ENCODE measurements around the gene NSMF.
A peak's percentile ranks its signal among the peaks of the same experiment; 100 is the strongest.

Gene NSMF

DNA sequence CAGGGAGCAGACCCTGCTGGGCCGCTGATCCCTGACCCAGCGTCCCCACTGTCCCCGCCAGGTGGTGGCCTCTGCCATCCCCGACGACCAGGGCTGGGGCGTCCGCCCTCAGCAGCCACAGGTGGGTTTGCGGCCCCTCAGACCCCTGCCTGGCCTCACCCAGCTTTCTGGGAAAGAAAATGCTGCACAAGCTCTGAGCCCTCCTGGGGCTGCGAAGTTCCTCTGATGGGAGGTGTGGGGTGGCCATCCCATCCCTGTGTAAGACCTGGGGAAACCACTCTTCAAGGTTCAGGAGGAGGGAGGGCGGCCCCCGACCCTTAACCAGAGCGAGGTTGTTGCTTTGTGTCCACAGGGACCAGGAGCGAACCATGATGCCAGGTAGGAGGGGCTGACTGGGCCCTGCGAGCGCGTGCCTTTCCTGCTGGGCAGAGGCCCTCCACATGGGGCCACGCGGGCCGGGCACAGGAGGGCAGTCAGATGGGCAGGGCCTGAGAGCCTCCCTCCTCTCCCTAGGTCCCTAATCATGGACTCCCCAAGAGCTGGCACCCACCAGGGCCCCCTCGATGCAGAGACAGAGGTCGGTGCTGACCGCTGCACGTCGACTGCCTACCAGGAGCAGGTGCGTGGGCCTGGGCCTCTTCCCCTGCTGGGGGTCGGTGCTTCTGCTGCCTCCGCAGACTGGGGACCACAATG, 28.3 kb downstream of the NSMF start:
- DNase-seq (ENCODE audit: low spot score) = no peak

DNA sequence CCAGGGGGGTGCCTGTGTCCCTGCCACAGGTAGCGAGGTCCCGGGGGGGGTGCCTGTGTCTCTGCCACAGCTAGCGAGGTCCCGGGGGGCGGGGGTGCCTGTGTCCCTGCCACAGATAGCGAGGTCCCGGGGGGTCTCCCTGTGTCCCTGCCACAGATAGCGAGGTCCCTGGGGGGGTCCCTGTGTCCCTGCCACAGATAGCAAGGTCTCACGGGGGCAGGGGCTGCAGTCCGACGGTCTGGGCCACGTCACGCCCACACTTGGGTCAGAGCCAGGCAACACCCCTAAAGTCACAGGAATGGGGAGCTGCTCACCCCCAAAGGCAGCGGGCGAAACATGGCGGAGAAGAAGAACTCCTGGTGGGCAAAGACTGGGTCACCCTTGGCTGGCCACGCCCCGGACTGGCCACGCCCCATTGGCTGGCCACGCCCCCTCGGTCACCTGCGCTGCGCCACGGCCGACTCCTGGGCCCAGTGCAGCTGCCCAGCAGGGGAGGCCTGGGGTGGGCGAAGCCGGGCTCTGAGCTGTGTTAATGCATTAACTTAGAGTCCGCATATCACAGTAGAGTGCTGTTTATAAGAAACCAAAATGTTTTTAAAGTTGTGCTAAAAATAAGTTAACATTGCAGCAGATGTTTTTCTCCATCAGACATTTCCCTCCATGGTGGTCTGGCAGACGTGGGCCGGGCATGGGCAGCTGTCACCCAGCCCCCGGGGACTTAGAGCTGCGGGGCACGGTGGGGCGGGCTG, 29.0 kb downstream of the NSMF start:
- DNase-seq (ENCODE audit: low spot score) = no peak

GRCh38 chr9:137429546-137429890, 29.6 kb downstream of the NSMF start:
- no peak for DNase-seq (ENCODE audit: low spot score)

DNA sequence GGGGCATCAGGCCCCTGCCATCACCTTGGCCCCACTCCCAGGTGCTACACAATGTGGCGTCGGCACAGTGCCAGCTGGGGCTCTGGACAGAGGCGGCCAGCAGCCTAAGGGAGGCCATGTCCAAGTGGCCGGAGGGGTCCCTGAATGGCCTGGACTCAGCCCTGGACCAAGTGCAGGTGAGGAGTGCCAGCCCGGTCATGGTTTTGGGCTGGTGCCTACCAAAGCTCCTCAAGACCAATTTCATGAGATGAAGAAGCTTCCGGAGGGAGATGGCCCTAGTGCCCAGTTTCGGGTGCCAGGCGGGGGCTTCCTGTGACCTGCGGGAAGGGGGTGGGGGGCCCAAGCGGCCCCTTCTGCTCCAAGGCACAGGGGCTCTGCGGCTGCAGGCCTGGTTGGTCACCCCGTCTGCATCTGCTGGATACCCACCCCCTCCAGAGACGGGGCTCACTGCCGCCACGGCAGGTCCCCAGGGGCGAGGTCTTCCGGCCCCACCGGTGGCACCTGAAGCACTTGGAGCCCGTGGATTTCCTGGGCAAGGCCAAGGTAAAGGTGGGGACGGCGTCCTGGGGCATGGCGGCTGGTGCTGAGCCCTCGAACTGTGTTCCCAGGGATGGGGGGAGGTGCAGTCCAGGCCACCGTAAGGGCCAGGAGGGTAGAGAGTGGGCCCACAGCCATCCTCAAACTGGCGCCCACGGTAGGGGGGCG, 30.1 kb downstream of the NSMF start:
- DNase-seq (ENCODE audit: low spot score) = no peak

- DNase-seq (ENCODE audit: low spot score) = no peak
These were observed 30.9 kb downstream of the NSMF start for GRCh38 chr9:137428311-137428630.

- DNase-seq (ENCODE audit: low spot score) = no peak
These were observed 31.5 kb downstream of the NSMF start for GRCh38 chr9:137427454-137428310.

- no peak for DNase-seq (ENCODE audit: low spot score)
These were observed 33.0 kb downstream of the NSMF start for GRCh38 chr9:137426018-137426681.

GRCh38 chr9:137423514-137424291, 35.4 kb downstream of the NSMF start:
- DNase-seq (ENCODE audit: low spot score) = no peak

GRCh38 chr9:137422604-137423513, 36.3 kb downstream of the NSMF start, which contains the start of the genes EXD3 and NOXA1:
EXD3 (minus strand) TSS chr9:137423162; CDS start chr9:137395357, 27,805 bp downstream.
NOXA1 (plus strand) TSS chr9:137423393; CDS start chr9:137423530, 137 bp downstream.
- DNase-seq (ENCODE audit: low spot score) = peak; percentile 89

GRCh38 chr9:137421838-137422603, 37.1 kb downstream of the NSMF start:
- no peak for DNase-seq (ENCODE audit: low spot score)

- no peak for DNase-seq (ENCODE audit: low spot score)
These were observed 41.7 kb downstream of the NSMF start for GRCh38 chr9:137417161-137418021.

DNA sequence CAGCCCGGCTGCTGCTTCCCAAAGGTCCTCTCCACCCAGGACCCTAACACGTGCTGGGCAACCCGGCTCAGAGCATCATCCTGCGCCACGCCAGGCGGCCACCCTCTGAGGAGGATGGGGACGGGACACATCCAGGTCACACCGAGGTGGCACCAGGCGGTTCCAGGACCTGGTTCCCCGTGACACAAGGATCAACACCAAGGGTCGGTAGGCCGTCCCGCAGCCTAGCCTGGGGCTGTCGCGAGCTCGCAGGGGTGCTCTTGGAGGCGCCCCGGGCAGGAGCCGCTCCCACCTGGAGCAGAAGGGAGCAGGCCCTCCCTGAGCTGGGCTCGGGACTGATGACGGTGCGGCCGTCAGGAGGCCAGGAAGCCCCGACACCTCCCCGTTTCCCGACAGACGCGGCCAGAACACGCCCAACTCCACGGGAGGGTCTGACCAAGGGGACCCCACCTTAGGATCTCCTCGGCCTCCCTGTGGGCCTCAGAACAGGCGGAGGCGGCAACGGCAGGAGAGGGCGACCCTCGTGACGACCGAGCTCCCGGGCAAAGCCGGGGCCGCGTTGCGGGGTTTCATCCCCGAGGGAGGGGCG, 42.5 kb downstream of the NSMF start:
- DNase-seq (ENCODE audit: low spot score) = no peak

DNA sequence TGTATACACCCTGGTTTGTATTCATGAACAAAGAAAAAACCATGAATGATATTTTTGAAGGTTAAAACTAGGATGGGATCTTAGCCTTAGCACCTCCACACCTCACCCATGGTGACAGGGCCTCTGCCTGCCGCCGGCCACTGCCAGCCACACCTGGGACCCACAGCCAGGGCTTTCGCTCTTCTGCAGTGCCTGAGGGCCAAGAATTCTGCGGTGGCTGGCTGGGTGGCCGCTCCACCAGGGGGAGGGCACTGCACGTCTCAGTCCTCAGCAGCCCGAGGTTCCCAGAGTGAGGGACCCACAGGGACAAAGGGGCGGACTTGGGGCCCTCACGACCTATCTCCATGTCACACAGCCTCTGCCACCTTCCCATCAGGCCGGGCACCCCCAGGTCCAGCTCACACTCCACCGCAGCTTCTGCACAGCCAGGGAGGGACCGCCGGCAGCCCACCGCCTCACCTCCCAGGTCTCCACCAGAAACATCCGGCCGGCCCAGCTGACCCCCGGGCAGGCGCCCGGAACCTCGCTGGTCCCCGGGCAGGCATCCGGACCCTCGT, 43.0 kb downstream of the NSMF start:
- DNase-seq (ENCODE audit: low spot score) = no peak

DNA sequence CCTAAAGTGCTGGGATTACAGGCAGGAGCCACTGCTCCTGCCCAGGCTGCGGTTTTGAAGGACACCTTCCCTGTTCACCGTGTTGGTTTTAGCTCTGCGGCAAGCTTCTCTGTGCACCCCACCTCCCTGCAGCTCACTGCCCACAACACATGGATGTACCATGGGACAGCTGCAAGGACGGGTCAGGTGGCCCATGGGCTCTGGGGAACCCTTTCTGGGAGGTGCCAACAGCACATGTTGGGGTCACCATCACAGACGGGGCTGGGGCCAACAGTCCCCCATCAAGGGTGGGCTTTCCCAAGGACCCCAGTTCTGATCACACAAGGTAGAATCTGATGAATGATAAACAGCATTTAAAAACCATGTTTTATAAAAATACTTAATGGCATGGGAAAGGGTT, 43.7 kb downstream of the NSMF start:
- DNase-seq (ENCODE audit: low spot score) = no peak

DNA sequence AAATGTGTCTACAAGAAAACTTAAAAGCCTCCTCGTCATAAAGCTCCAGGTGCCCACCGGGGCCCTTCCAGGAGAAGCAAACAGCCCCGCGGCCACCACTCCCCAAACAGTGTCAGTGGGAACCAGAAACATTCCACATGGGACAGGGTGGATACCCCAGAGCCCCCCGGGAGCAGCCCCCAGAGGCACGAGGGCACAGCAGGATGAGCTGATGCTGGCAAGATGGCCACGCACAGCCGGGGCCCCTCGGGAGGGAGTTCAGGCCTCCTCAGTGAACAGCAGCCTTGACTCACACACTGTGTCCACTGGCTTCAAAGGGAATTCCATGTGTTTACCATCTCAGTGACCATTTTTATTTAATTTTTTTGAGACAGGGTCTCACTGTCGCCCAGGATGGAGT, 46.7 kb downstream of the NSMF start:
- no peak for DNase-seq (ENCODE audit: low spot score)

DNA sequence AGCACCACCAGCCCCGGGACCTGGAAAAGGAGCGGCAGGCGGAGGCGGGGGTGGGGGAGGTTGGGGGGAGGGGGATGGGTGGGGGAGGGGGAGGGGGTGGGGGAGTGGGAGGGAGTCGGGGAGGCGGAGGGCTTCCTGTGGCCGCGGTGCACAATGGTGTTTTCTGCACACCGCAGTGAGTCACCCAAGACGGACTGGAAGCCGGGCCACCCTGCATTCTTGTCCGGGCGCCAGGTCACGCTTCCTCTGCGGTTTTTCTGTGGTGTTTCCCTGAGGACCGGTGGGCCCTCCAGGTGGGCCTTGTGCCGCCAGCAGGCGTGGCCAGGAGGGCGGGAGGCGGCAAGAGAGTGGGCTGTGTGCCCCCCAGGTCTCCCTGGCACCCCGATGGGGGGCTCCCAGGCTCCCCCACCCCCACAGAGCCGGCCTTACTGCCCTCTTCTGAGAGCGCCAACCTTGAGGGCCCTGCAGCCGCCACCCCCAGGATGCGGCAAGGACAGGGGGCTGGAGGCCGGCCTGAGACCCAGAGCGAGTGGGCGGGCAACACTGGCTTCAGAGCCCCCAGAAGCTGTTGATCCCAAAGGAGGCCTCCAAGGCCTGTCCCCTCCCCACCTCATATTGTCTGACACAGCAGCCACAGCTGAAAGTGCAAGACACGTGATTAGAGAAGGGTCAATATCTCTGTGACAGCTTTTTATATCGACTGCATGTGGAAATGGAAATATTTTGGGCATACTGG, 47.3 kb downstream of the NSMF start:
- no peak for DNase-seq (ENCODE audit: low spot score)

GRCh38 chr9:137411260-137411644, 47.9 kb downstream of the NSMF start:
- DNase-seq (ENCODE audit: low spot score) = no peak
